AG04449 (cell line): ENCODE measurements around the gene CPLX4.

Experiments used
- CTCF ChIA-PET: fragments of 350-600 bp; formaldehyde crosslinking; extraction: SDS; loops from one replicate; lab custom pipeline; 2021; ENCODE audit warnings: antibody characterized with exemption; lab: Yijun Ruan, JAX
- POLR2A ChIA-PET: fragments of 400-600, 350-600 bp; formaldehyde crosslinking; extraction: SDS; loops from one replicate; lab custom pipeline; 2020; ENCODE audit warnings: antibody characterized with exemption, inconsistent platforms; lab: Yijun Ruan, JAX
- DNase-seq: peaks from one replicate; pipeline ENCODE4 v3.0.0-alpha.2; 2010; ENCODE audit warnings: low read depth, low spot score
- H3K4me3 ChIP-seq: 2 replicates; pipeline ENCODE4 v1.5.1; 2011; ENCODE audit warnings: low read depth, mild to moderate bottlenecking, control low read depth, low read length
- CTCF ChIP-seq: IDR thresholded peaks from one replicate; pipeline ENCODE4 v1.5.1; 2011; ENCODE audit warnings: mild to moderate bottlenecking, moderate library complexity, low read length, control low read depth, inconsistent platforms; ENCODE audit not compliant: insufficient read depth; ENCODE audit errors: missing control alignments

Gene CPLX4

GRCh38 chr18:59354731-59355130, 36.3 kb upstream of the CPLX4 start:
- no peak for TF ChIP-seq CTCF
- POLR2A ChIA-PET, result no interaction called here
- no peak for DNase-seq
- H3K4me3 ChIP-seq, result no peak overlapping the region
- CTCF ChIA-PET, result interaction anchor here (0.9 to 2.5 kb wide), 5 partner anchors 18 to 106 kb away, joined by 3 to 19 read pairs (median 5); no protein-coding TSS in a partner anchor

GRCh38 chr18:59353079-59353680, 34.7 kb upstream of the CPLX4 start:
- no peak for TF ChIP-seq CTCF
- no peak for DNase-seq
- ChIA-PET POLR2A (no interaction called here), CTCF (interaction anchor here (0.7 to 2.7 kb wide), 3 partner anchors 49 to 283 kb away, joined by 3 to 18 read pairs (median 6); no protein-coding TSS in a partner anchor)
- no peak overlapping the region for H3K4me3 ChIP-seq

- POLR2A ChIA-PET, result interaction anchor here (0.6 kb wide), 1 partner anchor 102 kb away, joined by 3 read pairs; no protein-coding TSS in a partner anchor
- CTCF ChIA-PET, result interaction anchor here (0.9 to 2.7 kb wide), 3 partner anchors 14 to 471 kb away, joined by 3 to 18 read pairs (median 4); no protein-coding TSS in a partner anchor
- no peak for DNase-seq
- H3K4me3 ChIP-seq, result no peak overlapping the region
- TF ChIP-seq CTCF, result no peak
These were observed 33.9 kb upstream of the CPLX4 start for GRCh38 chr18:59352250-59352855.

- TF ChIP-seq CTCF, result no peak
- ChIA-PET CTCF (no interaction called here), POLR2A (no interaction called here)
- no peak for DNase-seq
- H3K4me3 ChIP-seq, result no peak overlapping the region
These were observed 27.1 kb upstream of the CPLX4 start for GRCh38 chr18:59345556-59345955.

GRCh38 chr18:59344996-59345395, 26.5 kb upstream of the CPLX4 start:
- ChIA-PET CTCF (no interaction called here), POLR2A (no interaction called here)
- DNase-seq, result no peak
- TF ChIP-seq CTCF, result no peak
- no peak overlapping the region for H3K4me3 ChIP-seq

- no peak for TF ChIP-seq CTCF
- H3K4me3 ChIP-seq, result no peak overlapping the region
- ChIA-PET CTCF (no interaction called here), POLR2A (no interaction called here)
- DNase-seq, result no peak
These were observed 25.5 kb upstream of the CPLX4 start for GRCh38 chr18:59343926-59344325.
